NCI-H1694 treated with DMSO at 0.1 percent for 48 hours (cell line): ENCODE results near the gene ACTL10.

Source experiments
- DNase-seq: peaks from one replicate; lab custom pipeline; 2025; lab: John Stamatoyannopoulos, UW

ACTL10 gene

GRCh38 chr20:33649201-33649681, 17.5 kb upstream of the ACTL10 start:
- peak; percentile 38 for DNase-seq

GRCh38 chr20:33650111-33650752, 16.5 kb upstream of the ACTL10 start:
- no peak for DNase-seq

GRCh38 chr20:33650753-33651561, 15.8 kb upstream of the ACTL10 start:
- DNase-seq: peak; percentile 30

- no peak for DNase-seq
These were observed 15.1 kb upstream of the ACTL10 start for GRCh38 chr20:33651562-33652048.

GRCh38 chr20:33653218-33653899, 13.4 kb upstream of the ACTL10 start:
- peak; percentile 59 for DNase-seq

GRCh38 chr20:33653900-33654596, 12.7 kb upstream of the ACTL10 start:
- DNase-seq: no peak

- no peak for DNase-seq
These were observed 12.0 kb upstream of the ACTL10 start for GRCh38 chr20:33654680-33655161.

GRCh38 chr20:33655164-33655563, 11.6 kb upstream of the ACTL10 start:
- no peak for DNase-seq

- DNase-seq: no peak
These were observed 10.5 kb upstream of the ACTL10 start for GRCh38 chr20:33656010-33656782.

GRCh38 chr20:33656783-33657703, 9.7 kb upstream of the ACTL10 start:
- DNase-seq: no peak

- DNase-seq: no peak
These were observed 9.0 kb upstream of the ACTL10 start for GRCh38 chr20:33657704-33658095.

GRCh38 chr20:33658510-33658909, 8.2 kb upstream of the ACTL10 start:
- DNase-seq: no peak

- DNase-seq: no peak
These were observed 7.8 kb upstream of the ACTL10 start for GRCh38 chr20:33658929-33659328.

- no peak for DNase-seq
These were observed 7.3 kb upstream of the ACTL10 start for GRCh38 chr20:33659341-33660034.

- DNase-seq: no peak
These were observed 6.6 kb upstream of the ACTL10 start for GRCh38 chr20:33660035-33660684.

GRCh38 chr20:33660685-33661058, 6.1 kb upstream of the ACTL10 start:
- no peak for DNase-seq

- no peak for DNase-seq
These were observed 4.6 kb upstream of the ACTL10 start, which contains the start of gene C20orf144 for GRCh38 chr20:33662172-33662571. Gene C20orf144, plus strand, starts transcription at chr20:33662327. Its CDS starts 19 bp downstream, at chr20:33662346.

- DNase-seq: peak; percentile 30
These were observed 3.3 kb upstream of the ACTL10 start for GRCh38 chr20:33663161-33664084.
